GM18498 (cell line): ENCODE measurements around the gene RHPN2.
"Not testable (repeated sequence)": the region's sequence is repeated elsewhere in the genome, so short reads cannot be mapped to it uniquely, and the experiment has no call there.

Experiments used
- ATAC-seq: cut with Tn5 transposase; IDR thresholded peaks from one replicate; pipeline ENCODE4 v1.9.1; 2021; ENCODE audit warnings: mild to moderate bottlenecking, moderate library complexity; ENCODE audit not compliant: unreplicated experiment

Gene RHPN2

DNA sequence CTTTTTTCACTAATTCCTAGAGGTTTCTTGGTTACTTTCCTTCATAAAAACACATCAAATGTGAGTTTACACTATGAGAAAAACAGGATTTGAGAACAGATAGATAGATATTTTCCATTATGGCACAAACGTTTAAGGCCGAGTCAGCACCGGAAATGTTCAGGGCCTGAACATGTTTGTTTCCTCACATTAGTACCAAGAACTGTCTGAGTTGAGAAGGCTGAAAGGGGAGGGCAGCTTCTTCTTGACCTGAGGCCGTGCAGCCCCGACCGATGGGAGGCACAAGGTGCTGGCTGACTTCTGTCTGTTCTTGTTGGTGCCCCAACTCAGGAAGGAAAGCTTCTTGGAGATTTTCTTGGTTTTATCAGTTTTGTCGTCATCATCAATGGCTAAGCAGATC lies 84.9 kb downstream of the RHPN2 start:
- not testable (repeated sequence) for ATAC-seq

DNA sequence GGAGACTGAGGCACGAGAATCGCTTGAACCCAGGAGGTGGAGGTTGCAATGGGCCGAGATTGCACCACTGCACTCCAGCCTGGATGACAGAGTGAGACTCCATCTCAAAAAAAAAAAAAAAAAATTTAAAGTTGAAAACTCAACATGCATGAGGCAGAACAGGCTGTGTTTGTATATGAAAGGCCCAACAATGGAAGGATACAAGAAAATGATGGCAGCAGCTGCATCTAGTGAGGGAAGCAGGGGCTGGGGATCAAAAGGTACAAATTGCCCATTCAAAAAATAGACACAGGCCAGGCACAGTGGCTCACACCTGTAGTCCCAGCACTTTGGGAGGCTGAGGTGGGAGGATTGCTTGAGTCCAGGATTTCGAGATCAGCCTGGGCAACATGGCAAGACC lies 86.9 kb downstream of the RHPN2 start:
- ATAC-seq: not testable (repeated sequence)

DNA sequence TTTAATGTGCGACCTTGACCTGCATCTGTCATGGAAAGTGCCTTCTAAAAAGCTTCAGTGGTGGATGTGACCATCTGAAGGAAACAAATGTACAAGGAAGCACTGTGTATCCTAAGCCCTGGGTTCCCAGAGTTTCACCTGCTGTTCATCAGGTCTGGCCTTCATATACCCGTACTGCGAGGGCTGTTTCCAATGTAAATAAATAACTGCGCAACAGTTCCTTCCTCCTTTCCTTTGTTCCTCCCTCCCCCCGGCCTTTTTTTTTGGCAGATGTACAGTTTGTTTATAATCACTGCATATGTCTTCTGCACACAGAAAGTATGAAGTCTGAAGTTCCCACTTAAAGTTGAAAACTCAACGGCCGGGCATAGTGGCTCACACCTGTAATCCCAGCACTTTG lies 87.4 kb downstream of the RHPN2 start:
- ATAC-seq: no peak

DNA sequence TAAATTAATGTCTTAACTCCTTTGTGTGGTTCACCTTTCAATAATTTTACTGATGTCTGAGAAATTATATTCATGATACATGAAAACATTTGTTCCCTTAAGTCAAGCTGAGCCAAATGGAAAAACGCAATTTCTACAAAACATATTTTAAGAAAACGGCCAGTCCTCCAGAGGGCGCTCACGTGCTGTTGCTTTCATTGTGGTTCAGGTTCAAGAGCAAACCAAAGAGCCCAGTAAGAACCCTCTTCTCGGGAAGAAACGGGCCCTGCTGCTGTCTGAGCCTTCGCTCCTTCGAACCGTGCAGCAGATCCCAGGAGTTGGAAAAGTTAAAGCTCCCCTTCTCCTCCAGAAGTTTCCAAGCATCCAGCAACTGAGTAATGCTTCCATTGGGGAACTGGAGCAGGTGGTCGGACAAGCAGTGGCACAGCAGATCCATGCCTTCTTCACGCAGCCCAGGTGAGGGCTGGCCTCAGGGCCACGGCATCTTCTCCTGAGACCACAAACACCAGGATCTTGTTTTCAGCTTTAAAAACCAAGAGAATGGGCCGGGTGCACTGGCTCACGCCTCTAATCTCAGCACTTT lies 88.4 kb downstream of the RHPN2 start:
- ATAC-seq: no peak

DNA sequence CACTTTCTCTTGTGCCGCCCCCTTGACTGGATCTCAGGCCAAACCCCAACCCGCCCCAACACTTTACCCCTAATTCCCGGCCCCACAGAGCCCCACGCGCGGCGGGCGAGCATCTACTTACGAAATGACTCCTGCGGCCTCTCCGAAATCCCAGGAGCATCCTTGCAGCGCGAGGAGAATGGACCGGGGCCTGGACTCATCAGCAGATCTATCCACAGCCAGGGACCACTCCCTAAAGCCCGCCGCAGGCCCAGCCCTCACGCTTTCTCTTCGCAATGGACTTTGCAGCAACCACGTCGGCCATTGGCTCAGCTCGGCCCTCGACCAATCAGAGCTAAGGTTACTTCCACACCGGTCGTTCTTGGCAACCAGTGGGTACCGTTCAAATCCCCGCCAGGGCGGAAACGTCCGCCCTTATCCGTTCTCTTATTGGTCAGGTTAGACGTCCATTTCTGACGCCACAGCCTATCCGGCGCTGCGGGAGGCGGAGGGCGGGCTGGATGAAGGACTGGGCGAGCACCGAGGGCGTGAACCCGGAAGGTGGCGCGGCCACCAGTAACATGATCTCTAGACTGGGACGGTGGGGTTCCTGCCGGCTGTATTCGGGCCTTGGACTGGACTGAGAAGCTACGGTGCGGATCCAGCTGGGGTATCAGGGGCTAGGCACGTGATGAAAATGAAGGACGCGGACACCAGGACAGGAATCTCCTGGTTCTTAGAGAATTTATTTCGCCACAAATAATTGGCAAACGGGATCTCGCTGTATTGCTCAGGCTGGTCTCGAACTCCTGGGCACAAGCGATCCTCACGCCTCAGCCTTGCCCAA lies 92.8 kb downstream of the RHPN2 start, which contains the start of the genes CEP89 and FAAP24:
Gene CEP89 (minus strand): TSS at position 244 of the 826 bp plus-strand sequence. CDS start 84 bp downstream, at position 160.
Gene FAAP24 (plus strand): TSS at position 528 of the 826 bp plus-strand sequence. CDS start 955 bp downstream, outside the sequence.
- peak; percentile 99 for ATAC-seq

DNA sequence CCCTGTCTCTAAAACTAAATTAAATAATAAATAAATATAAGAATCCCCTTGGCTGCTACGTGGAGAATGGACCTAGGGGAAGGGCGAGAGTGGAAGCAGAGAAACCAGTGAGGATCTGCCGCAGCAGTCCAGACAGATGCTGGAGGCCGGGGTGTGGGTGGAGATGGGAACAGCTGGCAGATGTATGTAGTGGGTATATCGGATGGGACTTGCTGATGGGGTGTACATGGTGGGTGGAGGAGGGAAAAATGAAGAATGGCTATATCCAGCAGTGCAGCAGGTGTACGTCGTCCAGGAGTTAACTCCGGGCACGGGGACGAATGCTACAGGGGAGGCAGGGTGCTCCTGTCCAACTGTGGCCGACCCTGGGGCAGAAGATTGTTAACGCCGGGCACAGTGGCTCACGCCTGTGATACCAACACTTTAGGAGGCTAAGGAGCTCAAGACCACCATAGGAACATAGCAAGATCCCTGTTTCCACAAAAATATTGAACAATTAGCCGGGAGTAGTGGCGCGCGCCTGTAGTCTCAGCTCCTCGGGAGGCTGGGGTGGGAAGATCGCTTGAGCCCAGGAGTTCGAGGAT lies 93.6 kb downstream of the RHPN2 start:
- no peak for ATAC-seq

DNA sequence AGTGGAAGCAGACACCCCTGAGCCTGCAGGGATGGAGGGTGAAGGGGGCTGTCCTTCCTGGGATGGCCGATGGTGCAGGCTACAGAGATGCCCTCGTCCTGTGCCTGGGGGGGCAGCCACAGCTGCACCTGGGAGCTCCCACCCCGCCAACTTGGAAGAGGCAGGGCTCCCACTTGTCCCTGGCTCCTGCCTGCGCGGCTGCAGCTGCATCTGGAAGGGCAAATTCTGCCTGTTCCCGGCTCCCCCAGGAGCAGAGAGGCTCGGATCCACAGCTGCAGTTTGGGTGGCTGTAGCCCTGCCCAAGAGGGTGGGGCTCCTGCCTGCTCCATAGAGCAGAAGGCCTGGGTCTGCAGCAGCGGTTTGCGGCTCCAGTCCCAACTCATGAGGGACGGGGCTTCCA lies 95.1 kb downstream of the RHPN2 start:
- no peak for ATAC-seq

DNA sequence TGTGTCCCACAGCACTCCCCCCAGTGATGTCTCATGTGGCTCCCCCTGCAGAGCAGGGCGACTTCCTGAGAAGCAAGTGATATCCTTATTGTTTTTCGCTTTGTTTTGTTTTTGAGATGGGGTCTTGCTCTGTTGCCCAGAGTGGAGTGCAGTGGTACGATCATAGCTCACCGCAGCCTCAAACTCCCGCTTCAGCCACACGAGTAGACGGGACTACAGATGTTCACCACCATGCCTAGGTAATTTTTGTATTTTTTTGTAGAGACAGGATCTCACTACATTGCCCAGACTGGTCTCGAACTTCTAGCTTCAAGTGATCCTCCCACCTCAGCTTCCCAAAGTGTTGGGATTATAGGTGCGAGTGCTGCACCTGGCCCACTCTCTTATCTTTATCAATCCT lies 97.9 kb downstream of the RHPN2 start:
- no peak for ATAC-seq

DNA sequence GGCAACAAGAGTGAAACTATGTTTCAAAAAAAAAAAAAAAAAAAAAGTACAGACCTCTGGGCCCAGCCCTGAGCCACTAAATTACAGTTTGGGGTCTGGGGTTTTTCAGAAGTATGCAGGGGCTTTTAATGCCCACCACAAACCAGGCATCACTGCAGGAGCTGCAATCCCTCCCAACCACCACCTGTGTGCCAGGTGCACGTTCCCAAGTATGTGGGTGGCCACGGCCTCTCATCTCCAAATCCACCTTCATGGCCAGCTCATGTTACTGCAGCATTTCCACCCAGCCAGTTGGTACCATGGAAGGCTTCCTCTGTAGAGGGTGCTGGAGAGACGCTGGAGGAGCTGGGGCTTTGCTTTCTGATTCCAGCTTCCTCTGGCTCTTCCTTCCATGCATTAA lies 119.4 kb downstream of the RHPN2 start:
- ATAC-seq: no peak

DNA sequence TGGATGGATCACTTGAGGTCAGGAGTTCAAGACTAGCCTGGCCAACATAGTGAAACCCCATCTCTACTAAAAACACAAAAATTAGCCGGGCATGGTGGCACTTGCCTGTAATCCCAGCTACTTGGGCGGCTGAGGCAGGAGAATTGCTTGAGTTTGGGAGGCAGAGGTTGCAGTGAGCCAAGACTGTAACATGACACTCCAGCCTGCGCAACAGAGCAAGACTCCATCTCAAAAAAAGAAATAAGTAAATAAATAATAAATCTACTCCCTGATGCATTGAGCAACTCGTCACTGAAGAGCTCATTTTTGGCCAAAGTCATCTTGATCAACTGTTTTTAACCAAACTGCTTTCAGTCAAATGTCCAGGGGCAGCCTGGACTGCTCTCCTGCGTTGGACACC lies 123.4 kb downstream of the RHPN2 start:
- not testable (repeated sequence) for ATAC-seq

DNA sequence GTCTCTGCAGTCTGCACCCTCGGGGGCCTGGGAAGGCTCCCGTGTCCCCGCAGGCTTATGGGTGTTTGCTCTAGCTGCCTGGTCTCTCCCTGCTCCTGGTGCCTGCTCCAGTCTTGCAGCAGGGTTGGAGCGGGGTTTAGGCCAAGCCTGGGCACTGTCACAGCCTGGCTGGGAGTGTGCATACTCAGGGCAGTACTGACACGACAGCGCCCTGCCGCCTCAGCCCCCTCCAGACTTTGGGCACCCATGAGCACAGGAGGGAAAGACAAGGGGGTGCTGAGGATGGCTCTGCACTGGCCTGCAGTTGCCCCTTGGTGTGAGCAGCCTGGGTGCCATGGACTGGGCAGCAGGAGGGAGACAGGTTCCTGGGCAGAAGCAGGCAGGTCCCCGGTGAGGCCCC lies 128.6 kb downstream of the RHPN2 start:
- no peak for ATAC-seq

DNA sequence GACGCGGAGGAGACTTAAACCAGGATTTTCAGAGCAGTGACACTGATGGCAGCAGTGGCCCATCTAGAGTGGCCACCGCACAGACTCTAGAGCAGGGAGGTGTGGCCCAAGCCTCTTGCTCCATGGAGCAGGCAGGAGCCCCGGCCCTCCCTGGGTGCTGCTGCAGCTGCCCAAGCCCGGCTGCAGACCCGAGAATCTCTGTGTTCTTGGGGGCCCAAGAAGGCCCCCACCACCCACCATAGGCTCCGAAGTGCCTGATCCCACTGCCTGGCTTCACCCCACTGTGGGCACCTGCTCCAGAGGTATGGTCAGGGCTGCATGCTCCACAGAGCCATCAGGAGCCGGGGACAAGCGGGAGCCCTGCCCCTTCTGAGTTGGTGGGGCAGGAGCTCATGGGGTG lies 129.1 kb downstream of the RHPN2 start:
- no peak for ATAC-seq

DNA sequence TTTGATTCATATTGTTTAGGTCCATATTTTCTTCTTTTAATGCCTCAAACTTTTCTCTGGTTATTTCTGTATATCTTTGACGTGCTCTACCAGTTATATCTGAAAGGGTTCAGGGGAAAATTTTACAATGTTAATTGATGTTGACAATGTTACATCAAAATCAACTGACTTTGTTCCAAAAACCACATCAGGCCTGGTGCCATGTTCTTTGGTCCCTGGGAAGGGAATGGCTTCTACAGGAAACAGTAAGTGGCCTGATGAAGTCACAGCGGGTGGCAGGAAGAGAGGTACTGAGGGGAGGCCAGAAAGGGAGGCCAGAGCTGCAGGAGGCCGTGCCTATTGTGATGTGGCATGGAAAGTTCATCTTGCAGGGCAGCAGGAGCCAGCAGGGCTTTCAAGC lies 131.1 kb downstream of the RHPN2 start:
- ATAC-seq: no peak

DNA sequence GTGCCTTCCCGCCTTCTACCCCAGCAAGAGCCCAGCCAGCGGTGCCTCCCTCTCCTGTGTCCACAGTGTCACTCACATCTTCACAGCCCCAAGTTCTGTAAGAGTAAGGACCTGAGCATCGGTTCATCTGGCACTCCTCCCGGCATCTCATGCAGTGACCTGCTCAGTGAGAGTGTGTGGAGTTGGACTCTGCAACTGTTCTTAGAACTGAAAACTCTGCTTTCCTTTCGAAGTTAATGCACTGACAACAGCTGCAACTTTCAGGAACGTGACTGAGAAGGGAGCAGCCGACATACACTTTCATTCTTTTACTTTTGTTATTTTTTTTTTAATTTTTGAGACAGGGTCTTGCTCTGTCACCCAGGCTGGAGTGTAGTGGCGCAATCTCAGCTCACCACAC lies 134.1 kb downstream of the RHPN2 start:
- ATAC-seq: no peak

DNA sequence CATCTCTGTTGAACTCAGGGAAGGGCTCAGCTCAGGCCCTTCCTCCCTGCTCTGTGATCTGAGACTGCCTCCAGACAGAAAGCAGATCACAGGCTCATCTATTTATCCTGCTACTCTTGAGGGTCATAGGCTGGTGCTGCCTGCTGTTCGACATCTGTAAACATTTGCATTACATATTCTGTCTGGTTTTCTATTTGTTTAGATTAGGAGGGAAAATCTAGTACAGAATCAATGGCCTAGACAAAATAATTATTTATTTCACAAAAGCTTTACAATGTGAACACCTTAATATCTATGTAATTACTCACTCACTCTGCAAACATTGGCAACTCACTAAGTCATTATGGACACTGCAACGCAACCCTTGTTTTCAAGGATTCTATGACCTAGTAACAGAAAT lies 135.9 kb downstream of the RHPN2 start:
- ATAC-seq: no peak
